Liver (tissue), 9 donors: Measurements from ENCODE around the gene RIC1. TPM values are rescaled to one million over a fixed set of nuclear protein-coding genes. Genes with fewer than 3 reads are reported as not detected.

ENCODE experiments used
- DNase-seq: peaks from one replicate; pipeline ENCODE4 v3.0.0-alpha.2; 2017; ENCODE audit warnings: low spot score
- H3K27ac ChIP-seq, 2 donors: one replicate each; pipeline ENCODE4 v1.7.0; 2013; ENCODE audit warnings: inconsistent platforms in 2 of 2, low read length in 2 of 2, control low read depth in 1 of 2, low read depth in 1 of 2, mild to moderate bottlenecking in 1 of 2
- H3K27me3 ChIP-seq, 4 donors: one replicate each; pipeline versions ENCODE4 v1.6.1 to v1.7.0; 2013; ENCODE audit warnings: low read length in 3 of 4, inconsistent platforms in 1 of 4, mild to moderate bottlenecking in 1 of 4, moderate library complexity in 1 of 4; ENCODE audit not compliant: control insufficient read depth in 4 of 4, insufficient read depth in 4 of 4
- H3K36me3 ChIP-seq, 4 donors: one replicate each; pipeline versions ENCODE4 v1.6.1 to v1.7.0; 2013; ENCODE audit warnings: low read length in 3 of 4, mild to moderate bottlenecking in 3 of 4, low read depth in 1 of 4, moderate library complexity in 1 of 4; ENCODE audit not compliant: control insufficient read depth in 4 of 4, insufficient read depth in 3 of 4
- H3K4me1 ChIP-seq, 4 donors: one replicate each; pipeline versions ENCODE4 v1.6.1 to v1.7.0; 2013; ENCODE audit warnings: low read length in 3 of 4, mild to moderate bottlenecking in 3 of 4, moderate library complexity in 1 of 4; ENCODE audit not compliant: control insufficient read depth in 4 of 4, insufficient read depth in 4 of 4
- H3K4me3 ChIP-seq, 3 donors: one replicate each; pipeline versions ENCODE4 v1.6.1 to v1.7.0; 2013; ENCODE audit warnings: low read length in 3 of 3, control low read depth in 1 of 3, low read depth in 1 of 3, mild to moderate bottlenecking in 1 of 3
- H3K9ac ChIP-seq, 2 donors: one replicate each; pipeline ENCODE4 v1.7.0; 2013; ENCODE audit warnings: low read length in 2 of 2, mild to moderate bottlenecking in 2 of 2, moderate library complexity in 2 of 2, control low read depth in 1 of 2, low read depth in 1 of 2
- H3K9me3 ChIP-seq, 4 donors: one replicate each; pipeline versions ENCODE4 v1.6.1 to v1.7.0; 2013; ENCODE audit warnings: low read length in 3 of 4; ENCODE audit not compliant: control insufficient read depth in 4 of 4
- EGR1 ChIP-seq, 2 donors: IDR thresholded peaks; 2 replicates each; pipeline ENCODE4 v1.6.1; 2016 to 2018; ENCODE audit warnings: antibody characterized with exemption in 2 of 2, low read depth in 2 of 2
- FOXA1 ChIP-seq: IDR thresholded peaks from 2 replicates; pipeline ENCODE4 v1.6.1; 2016; ENCODE audit warnings: antibody characterized with exemption
- FOXA2 ChIP-seq: IDR thresholded peaks from 2 replicates; pipeline ENCODE4 v1.6.1; 2016; ENCODE audit warnings: antibody characterized with exemption
- GABPA ChIP-seq, 2 donors: IDR thresholded peaks in 1 of 2; conservative IDR thresholded peaks in 1 of 2; 2 replicates each; pipeline ENCODE4 v1.6.1; 2016; ENCODE audit warnings: antibody characterized with exemption in 2 of 2, mild to moderate bottlenecking in 1 of 2, moderate library complexity in 1 of 2
- HNF4A ChIP-seq, 2 donors: conservative IDR thresholded peaks; 2 replicates each; pipeline ENCODE4 v1.6.1; 2016; ENCODE audit warnings: antibody characterized with exemption in 2 of 2, mild to moderate bottlenecking in 2 of 2
- HNF4G ChIP-seq: IDR thresholded peaks from 2 replicates; pipeline ENCODE4 v1.6.1; 2016; ENCODE audit warnings: antibody characterized with exemption
- JUND ChIP-seq, 2 donors: IDR thresholded peaks; 2 replicates each; pipeline ENCODE4 v1.6.1; 2016; ENCODE audit warnings: antibody characterized with exemption in 2 of 2
- MAX ChIP-seq: IDR thresholded peaks from 2 replicates; pipeline ENCODE4 v1.6.1; 2016; ENCODE audit warnings: antibody characterized with exemption
- NR2F2 ChIP-seq: IDR thresholded peaks from 2 replicates; pipeline ENCODE4 v1.6.1; 2016; ENCODE audit warnings: antibody characterized with exemption
- RAD21 ChIP-seq, 2 donors: IDR thresholded peaks; 2 replicates each; pipeline ENCODE4 v1.6.1; 2016; ENCODE audit warnings: antibody characterized with exemption in 2 of 2, mild to moderate bottlenecking in 2 of 2
- RXRA ChIP-seq, 2 donors: IDR thresholded peaks; 2 replicates each; pipeline ENCODE4 v1.6.1; 2017 to 2018; ENCODE audit warnings: antibody characterized with exemption in 2 of 2, mild to moderate bottlenecking in 1 of 2
- SP1 ChIP-seq: IDR thresholded peaks from 2 replicates; pipeline ENCODE4 v1.6.1; 2018; ENCODE audit warnings: antibody characterized with exemption, mild to moderate bottlenecking
- TAF1 ChIP-seq: conservative IDR thresholded peaks from 2 replicates; pipeline ENCODE4 v1.6.1; 2016; ENCODE audit warnings: antibody characterized with exemption, mild to moderate bottlenecking
- YY1 ChIP-seq: IDR thresholded peaks from 2 replicates; pipeline ENCODE4 v1.6.1; 2016; ENCODE audit warnings: antibody characterized with exemption, mild to moderate bottlenecking
- ZBTB33 ChIP-seq: IDR thresholded peaks from 2 replicates; pipeline ENCODE4 v1.6.1; 2016; ENCODE audit warnings: antibody characterized with exemption
- WGBS: extraction: QIAGEN DNeasy Blood & Tissue Kit; methylation state at CpG from one replicate; pipeline ENCODE4 v1.1.7; 2013; 5-methylcytosine and 5-hydroxymethylcytosine counted together
- polyA plus RNA-seq, 2 donors: library from polyadenylated mRNA; stranded (reverse) in 1 of 2; unstranded in 1 of 2; fragments of 200-250 nt in 1 of 2; fragments of >200 nt in 1 of 2; fragmentation: Nextera tagmentation in 1 of 2; extraction: Ambion mirVana in 1 of 2; gene quantifications; one replicate each; pipeline versions ENCODE4 v1.2.1 to v1.2.3, GENCODE V29; 2013 to 2015
- total RNA-seq, 2 donors: library from RNA; depleted of rRNA; stranded (reverse); fragments of >200 nt; gene quantifications; one replicate each; pipeline ENCODE4 v1.2.3, GENCODE V29; 2014
- TF ChIP-seq, protein P1 (sequence below): IDR thresholded peaks from 2 replicates; pipeline ENCODE4 v1.6.1; 2016; ENCODE audit warnings: antibody characterized with exemption, mild to moderate bottlenecking
- TF ChIP-seq, protein P2 (sequence below): fragments of 150-350 bp; IDR thresholded peaks from 2 replicates; pipeline ENCODE4 v1.5.1; 2017; ENCODE audit warnings: improper control_type of control experiment, low read depth, low read length; ENCODE audit not compliant: missing input control
- TF ChIP-seq, protein P3 (sequence below): IDR thresholded peaks from 2 replicates; pipeline ENCODE4 v1.6.1; 2016; ENCODE audit warnings: antibody characterized with exemption
- donor health status: healthy.
- donor health status: healthy.
- donor health status: healthy.
- donor health status: healthy.
- donor health status: healthy.

Gene RIC1
- total and polyA plus RNA-seq, 4 donors = 4.1 to 25.8 (median 9.8) TPM

DNA sequence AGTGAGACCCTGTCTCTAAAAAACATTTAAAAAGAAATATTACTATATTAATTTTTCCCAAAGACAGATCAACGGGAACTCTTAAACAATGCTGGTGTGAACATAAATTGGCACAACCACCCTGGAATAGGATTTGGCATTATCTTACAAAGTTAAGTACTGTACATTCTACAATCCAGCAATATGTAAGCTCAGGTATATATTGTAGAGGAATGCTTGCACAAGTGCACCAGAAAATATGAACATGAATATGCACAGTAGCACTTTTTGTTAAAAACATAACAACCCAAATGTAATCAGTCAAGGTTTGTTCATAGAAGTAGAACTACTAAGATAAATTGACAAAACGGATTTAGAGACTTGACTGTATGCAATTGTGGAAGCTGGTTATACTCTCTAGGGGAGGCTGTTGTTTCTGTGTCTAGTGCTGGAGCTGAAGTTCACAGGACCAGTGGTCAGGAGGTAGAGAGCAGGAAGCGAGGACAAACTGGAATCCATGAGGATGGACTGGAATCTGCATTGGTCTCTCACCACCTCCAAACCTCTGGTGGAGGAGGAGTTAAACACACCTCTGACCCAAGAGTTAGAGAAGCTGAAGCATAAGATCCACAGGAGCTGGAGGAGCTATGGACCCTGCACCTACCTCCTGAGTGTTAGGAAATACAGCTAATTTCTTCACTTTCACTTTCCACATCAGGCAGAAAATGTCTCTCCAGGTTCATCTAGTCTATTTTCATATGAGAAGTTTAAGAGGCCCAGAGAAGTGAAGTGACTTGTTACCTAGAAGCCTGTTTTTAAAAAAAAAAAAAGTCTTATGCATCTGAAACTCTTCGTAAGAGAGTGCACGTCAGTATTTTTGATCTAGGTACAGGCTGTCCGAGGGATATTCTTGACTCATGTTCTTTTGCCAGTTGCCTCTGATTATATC, 20.3 kb upstream of the RIC1 start:
- DNase-seq = no peak
- 26% methylated on average over 6 of the region's 6 CpGs for WGBS

More for the DNA sequence above, 20.3 kb upstream of the RIC1 start:
- H3K27me3 ChIP-seq = no peaks in the 10 kb centered on the region
- no peak for TF ChIP-seq ZBTB33
- peak; percentile 20 for TF ChIP-seq TAF1
- TF ChIP-seq, protein P1, sequence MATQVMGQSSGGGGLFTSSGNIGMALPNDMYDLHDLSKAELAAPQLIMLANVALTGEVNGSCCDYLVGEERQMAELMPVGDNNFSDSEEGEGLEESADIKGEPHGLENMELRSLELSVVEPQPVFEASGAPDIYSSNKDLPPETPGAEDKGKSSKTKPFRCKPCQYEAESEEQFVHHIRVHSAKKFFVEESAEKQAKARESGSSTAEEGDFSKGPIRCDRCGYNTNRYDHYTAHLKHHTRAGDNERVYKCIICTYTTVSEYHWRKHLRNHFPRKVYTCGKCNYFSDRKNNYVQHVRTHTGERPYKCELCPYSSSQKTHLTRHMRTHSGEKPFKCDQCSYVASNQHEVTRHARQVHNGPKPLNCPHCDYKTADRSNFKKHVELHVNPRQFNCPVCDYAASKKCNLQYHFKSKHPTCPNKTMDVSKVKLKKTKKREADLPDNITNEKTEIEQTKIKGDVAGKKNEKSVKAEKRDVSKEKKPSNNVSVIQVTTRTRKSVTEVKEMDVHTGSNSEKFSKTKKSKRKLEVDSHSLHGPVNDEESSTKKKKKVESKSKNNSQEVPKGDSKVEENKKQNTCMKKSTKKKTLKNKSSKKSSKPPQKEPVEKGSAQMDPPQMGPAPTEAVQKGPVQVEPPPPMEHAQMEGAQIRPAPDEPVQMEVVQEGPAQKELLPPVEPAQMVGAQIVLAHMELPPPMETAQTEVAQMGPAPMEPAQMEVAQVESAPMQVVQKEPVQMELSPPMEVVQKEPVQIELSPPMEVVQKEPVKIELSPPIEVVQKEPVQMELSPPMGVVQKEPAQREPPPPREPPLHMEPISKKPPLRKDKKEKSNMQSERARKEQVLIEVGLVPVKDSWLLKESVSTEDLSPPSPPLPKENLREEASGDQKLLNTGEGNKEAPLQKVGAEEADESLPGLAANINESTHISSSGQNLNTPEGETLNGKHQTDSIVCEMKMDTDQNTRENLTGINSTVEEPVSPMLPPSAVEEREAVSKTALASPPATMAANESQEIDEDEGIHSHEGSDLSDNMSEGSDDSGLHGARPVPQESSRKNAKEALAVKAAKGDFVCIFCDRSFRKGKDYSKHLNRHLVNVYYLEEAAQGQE = peak; percentile 29
- TF ChIP-seq MAX = no peak
- peak; percentile 36 for TF ChIP-seq YY1
- TF ChIP-seq HNF4G = no peak
- TF ChIP-seq, protein P2, sequence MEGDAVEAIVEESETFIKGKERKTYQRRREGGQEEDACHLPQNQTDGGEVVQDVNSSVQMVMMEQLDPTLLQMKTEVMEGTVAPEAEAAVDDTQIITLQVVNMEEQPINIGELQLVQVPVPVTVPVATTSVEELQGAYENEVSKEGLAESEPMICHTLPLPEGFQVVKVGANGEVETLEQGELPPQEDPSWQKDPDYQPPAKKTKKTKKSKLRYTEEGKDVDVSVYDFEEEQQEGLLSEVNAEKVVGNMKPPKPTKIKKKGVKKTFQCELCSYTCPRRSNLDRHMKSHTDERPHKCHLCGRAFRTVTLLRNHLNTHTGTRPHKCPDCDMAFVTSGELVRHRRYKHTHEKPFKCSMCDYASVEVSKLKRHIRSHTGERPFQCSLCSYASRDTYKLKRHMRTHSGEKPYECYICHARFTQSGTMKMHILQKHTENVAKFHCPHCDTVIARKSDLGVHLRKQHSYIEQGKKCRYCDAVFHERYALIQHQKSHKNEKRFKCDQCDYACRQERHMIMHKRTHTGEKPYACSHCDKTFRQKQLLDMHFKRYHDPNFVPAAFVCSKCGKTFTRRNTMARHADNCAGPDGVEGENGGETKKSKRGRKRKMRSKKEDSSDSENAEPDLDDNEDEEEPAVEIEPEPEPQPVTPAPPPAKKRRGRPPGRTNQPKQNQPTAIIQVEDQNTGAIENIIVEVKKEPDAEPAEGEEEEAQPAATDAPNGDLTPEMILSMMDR = no peak
- no peak for TF ChIP-seq EGR1 (IDR thresholded peaks at IDR 0.05; ENCODE audit: low read depth in 2 of 2)
- no peak for TF ChIP-seq JUND (IDR thresholded peaks at IDR 0.05)
- peak; percentile 48 to 58 for TF ChIP-seq RAD21 (IDR thresholded peaks at IDR 0.05)
- TF ChIP-seq, protein P3, sequence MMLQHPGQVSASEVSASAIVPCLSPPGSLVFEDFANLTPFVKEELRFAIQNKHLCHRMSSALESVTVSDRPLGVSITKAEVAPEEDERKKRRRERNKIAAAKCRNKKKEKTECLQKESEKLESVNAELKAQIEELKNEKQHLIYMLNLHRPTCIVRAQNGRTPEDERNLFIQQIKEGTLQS = no peak
- TF ChIP-seq NR2F2 = no peak
- peak; percentile 33 for TF ChIP-seq SP1
- TF ChIP-seq RXRA (IDR thresholded peaks at IDR 0.05) = no peak
- TF ChIP-seq HNF4A (conservative IDR thresholded peaks at IDR 0.05) = peak; percentile 67 to 73
- TF ChIP-seq FOXA2 = no peak
- TF ChIP-seq FOXA1 = no peak
- TF ChIP-seq GABPA (IDR thresholded peaks at IDR 0.05 in 1 of 2, conservative IDR thresholded peaks at IDR 0.05 in 1 of 2) = no peak
- H3K9ac ChIP-seq = peak overlapping the region; percentile 22 to 74
- no peaks in the 10 kb centered on the region for H3K36me3 ChIP-seq
- no peaks in the 10 kb centered on the region for H3K9me3 ChIP-seq
- H3K27ac ChIP-seq = peak overlapping the region; percentile 26 to 68
- peaks cover 0 to 6% (median 3%) of the 10 kb centered on the region in 4 donors for H3K4me1 ChIP-seq
- peak overlapping the region; percentile 36 to 79 (median 52) for H3K4me3 ChIP-seq
